Activated CD8-positive, alpha-beta memory T cell treated with anti-CD3 and anti-CD28 coated beads for 36 hours (primary cell): ENCODE results near the gene CALHM2. TPM values are rescaled to one million over a fixed set of nuclear protein-coding genes. Genes with fewer than 3 reads are reported as not detected.

Experiments used
- CTCF ChIA-PET: fragments of 350-600 bp; sonication (Branson Sonifier 250); formaldehyde crosslinking; loops from one replicate; lab custom pipeline; 2021; ENCODE audit warnings: antibody characterized with exemption; lab: Charles Lee
- POLR2A ChIA-PET: fragments of 350-600 bp; sonication (Branson Sonifier 250); formaldehyde crosslinking; loops from one replicate; lab custom pipeline; 2021; ENCODE audit warnings: antibody characterized with exemption; lab: Charles Lee
- total RNA-seq, 2 experiments: library from RNA; stranded (reverse); gene quantifications; one replicate each; pipeline ENCODE4 v1.2.3, GENCODE V29; 2021

CALHM2 gene
- total RNA-seq, 2 experiments from 2014 or later: 12.1 to 14.0 TPM

GRCh38 chr10:103480521-103480920, 28.4 kb upstream of the CALHM2 start:
- POLR2A ChIA-PET: no interaction called here
- CTCF ChIA-PET: interaction anchor here (0.5 to 1.6 kb wide), 3 partner anchors 31 to 114 kb away, joined by 3 to 4 read pairs (median 3); no protein-coding TSS in a partner anchor

- POLR2A ChIA-PET: no interaction called here
- CTCF ChIA-PET: interaction anchor here (0.6 to 1.4 kb wide), 2 partner anchors 10 to 92 kb away, joined by 3 read pairs; no protein-coding TSS in a partner anchor
Observed at GRCh38 chr10:103479135-103479534, 27.0 kb upstream of the CALHM2 start, which contains the start of gene CALHM3. CALHM3 (minus strand) TSS chr10:103479240; CDS start chr10:103479032, 208 bp downstream.

DNA sequence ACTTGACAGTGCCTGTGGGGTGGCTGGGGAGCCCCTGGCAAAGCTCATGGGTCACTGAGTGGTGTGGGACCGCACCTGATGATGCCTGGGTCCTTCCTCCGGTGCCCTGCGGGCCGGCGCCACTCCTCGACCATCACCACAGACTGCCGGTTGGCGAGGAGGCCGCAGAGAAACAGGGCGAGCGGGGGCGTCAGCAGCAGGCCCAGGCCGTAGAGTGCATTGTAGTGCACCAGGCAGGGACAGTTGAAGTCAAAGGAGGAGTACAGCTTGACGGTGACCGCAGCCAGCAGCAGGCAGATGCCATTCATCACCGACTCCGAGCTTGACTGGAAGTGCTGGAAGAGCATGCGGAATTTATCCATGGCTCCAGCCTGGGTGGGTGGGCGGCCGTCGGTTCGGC, 26.5 kb upstream of the CALHM2 start:
- CTCF ChIA-PET: interaction anchor here (1.4 kb wide), 1 partner anchor 10 kb away, joined by 3 read pairs; no protein-coding TSS in a partner anchor
- POLR2A ChIA-PET: no interaction called here

- POLR2A ChIA-PET: no interaction called here
Observed at GRCh38 chr10:103476046-103476768, 24.0 kb upstream of the CALHM2 start.

DNA sequence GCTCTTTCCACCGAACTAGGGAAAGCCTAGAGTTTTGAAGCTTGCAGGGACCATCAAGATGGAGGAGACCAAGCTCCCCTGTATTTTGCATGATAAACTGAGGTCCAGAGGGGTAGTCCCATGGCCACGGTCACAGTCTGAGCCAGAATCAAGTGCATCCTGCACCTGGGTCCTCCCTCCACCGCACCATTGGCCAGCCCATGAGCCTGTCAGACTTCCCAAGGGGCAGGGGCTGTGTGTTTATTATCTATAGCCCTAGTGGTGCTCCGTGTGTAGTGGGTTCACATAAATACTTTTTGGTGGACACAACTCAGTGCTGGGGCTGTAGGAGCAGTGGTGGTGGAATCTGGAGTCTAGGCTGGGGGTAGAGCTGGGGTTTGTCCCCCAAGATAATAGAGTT, 23.3 kb upstream of the CALHM2 start:
- ChIA-PET POLR2A (no interaction called here), CTCF (interaction anchor here (1.1 to 3.2 kb wide), 3 partner anchors 10 to 26 kb away, joined by 3 to 15 read pairs (median 13); no protein-coding TSS in a partner anchor)

More at GRCh38 chr10:103476046-103476768, 24.0 kb upstream of the CALHM2 start:
- CTCF ChIA-PET: interaction anchor here (0.9 to 3.2 kb wide), 7 partner anchors 9 to 80 kb away, joined by 3 to 15 read pairs (median 3); partner anchors contain the start of genes ATP5MK and PDCD11

GRCh38 chr10:103474077-103474476, 21.9 kb upstream of the CALHM2 start:
- ChIA-PET POLR2A (no interaction called here), CTCF (no interaction called here)

DNA sequence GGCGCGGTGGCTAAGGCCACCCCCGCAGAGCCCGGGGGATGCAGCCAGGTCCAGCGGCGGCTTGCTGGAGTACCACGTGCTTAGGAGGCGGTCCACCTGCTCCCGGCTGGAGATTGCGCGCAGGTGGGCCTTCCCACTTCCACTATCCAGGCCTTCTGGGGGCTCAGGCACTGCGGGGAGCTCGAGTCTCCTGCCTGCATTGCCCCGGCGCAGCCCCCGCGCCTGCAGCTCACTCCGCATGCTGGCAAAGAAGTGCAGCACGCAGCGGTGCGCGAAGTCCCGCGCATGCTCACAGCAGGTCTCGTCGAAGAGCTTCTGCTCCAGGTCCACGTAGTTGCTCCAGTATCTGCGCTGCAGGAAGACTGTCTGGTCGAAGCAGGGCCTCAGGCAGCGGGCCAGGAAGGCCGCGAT, 21.1 kb upstream of the CALHM2 start:
- CTCF ChIA-PET: no interaction called here
- POLR2A ChIA-PET: interaction anchor here (0.6 kb wide), 1 partner anchor 105 kb away, joined by 3 read pairs; no protein-coding TSS in a partner anchor

GRCh38 chr10:103472005-103472404, 19.8 kb upstream of the CALHM2 start:
- ChIA-PET POLR2A (no interaction called here), CTCF (interaction anchor here (0.7 to 1.4 kb wide), 4 partner anchors 9 to 138 kb away, joined by 3 read pairs; no protein-coding TSS in a partner anchor)

GRCh38 chr10:103470761-103471653, 18.8 kb upstream of the CALHM2 start:
- ChIA-PET CTCF (interaction anchor here (1.4 kb wide), 1 partner anchor 53 kb away, joined by 3 read pairs; no protein-coding TSS in a partner anchor), POLR2A (no interaction called here)

DNA sequence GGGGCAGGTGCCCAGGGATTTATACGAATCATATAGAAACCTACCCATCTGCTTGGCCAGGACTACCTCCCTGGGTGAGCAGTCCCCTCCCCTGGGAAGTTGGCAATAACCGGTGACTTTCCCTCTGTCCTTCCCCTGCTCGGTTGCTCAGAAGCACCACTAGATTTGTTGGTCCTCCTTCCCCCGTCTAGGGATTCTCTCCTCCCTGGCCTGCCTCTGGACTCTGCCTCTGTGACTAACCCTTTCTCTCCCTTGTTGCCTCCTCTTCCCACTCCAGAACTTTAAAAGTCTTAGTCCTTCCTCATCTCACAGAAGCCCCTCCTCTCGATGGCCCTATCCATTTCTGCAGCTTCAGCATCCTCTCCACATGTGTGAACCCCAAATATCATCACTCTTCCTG, 17.0 kb upstream of the CALHM2 start:
- ChIA-PET POLR2A (interaction anchor here (0.6 kb wide), 2 partner anchors 440 to 582 kb away, joined by 3 to 7 read pairs; no protein-coding TSS in a partner anchor), CTCF (no interaction called here)

- ChIA-PET POLR2A (no interaction called here), CTCF (no interaction called here)
Observed at GRCh38 chr10:103467406-103467805, 15.2 kb upstream of the CALHM2 start.

DNA sequence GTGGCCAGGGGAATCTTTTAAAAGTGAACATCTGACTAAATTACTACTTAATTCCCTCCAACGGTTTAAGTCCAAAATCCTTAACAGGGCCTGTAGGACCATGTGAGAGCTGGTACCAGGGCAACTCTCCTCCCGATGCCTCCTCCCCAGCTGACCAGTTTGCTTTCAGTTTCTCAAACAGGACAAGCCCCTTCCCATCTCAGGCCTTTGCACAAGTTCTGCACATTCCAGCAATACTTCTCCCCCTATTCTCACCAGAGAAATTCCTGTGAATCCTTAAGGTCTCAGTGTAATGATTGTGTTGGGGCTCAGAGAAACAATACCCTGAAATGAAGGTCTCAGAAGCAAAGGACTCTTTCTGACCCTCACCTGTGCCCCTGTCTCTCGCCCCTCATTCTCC, 14.6 kb upstream of the CALHM2 start:
- ChIA-PET POLR2A (no interaction called here), CTCF (no interaction called here)

GRCh38 chr10:103465411-103466179, 13.4 kb upstream of the CALHM2 start:
- CTCF ChIA-PET: interaction anchor here (0.6 to 1.7 kb wide), 3 partner anchors 12 to 27 kb away, joined by 3 to 5 read pairs (median 3); no protein-coding TSS in a partner anchor
- POLR2A ChIA-PET: no interaction called here

DNA sequence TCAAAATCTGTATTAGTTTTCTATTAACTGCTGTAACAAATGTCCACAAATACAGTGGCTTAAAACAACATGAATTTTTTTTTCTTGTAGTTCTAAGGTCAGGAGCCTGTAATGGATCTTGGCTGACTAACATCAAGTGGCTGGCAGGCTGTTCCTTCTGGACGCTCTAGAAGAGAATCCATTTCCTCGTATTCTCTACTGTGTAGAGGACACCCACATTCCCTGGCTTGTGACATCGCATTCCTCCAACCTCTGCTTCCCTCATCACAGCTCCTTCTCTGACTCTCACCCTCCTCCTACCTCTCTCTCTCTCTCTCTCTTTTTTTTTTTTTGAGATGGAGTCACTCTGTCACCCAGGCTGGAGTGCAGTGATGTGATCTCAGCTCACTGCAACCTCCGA, 11.3 kb upstream of the CALHM2 start:
- CTCF ChIA-PET: interaction anchor here (0.8 to 1.2 kb wide), 4 partner anchors 9 to 37 kb away, joined by 3 to 8 read pairs (median 3); partner anchors contain the start of gene CALHM2
- POLR2A ChIA-PET: no interaction called here

- CTCF ChIA-PET: no interaction called here
- POLR2A ChIA-PET: no interaction called here
Observed at GRCh38 chr10:103459615-103460014, 7.4 kb upstream of the CALHM2 start.

- POLR2A ChIA-PET: no interaction called here
- CTCF ChIA-PET: interaction anchor here (0.5 kb wide), 1 partner anchor 24 kb away, joined by 4 read pairs; no protein-coding TSS in a partner anchor
Observed at GRCh38 chr10:103458720-103459119, 6.5 kb upstream of the CALHM2 start, which contains the start of gene CALHM1. CALHM1 (minus strand) TSS chr10:103458900; CDS start chr10:103458751, 149 bp downstream.

DNA sequence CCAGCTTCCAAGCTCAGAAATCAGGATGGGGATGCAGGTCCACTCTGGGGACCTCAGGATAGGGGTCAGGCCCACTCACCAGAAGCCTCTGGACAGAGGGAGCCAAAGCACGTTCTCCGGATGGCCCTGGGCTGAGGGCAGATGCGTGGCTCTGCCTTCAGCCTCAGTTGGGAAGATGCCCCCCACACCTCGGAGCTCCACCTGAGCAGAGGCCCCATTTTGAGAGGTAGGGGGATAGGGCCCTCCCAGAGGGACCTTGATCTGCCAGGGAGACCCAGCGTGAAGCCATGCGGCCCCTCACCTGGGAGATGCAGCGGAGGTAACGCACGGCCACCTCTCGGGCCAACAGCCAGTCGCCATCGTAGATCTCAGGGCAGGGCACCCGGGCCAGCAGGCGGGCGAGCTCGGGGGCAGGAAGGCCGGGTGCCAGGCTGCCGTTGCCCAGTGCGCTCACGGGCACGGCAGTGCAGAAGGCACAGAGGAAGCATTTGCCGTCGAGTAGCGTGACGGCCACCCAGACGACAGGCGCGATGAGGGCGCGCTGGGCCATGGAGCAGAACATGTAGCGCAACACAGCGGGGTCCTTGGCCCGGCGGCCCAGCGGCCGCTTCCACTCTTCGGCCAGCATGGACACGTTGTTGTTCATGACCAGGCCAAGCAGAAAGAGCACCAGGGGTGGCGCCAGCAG, 5.9 kb upstream of the CALHM2 start:
- CTCF ChIA-PET: no interaction called here
- POLR2A ChIA-PET: interaction anchor here (0.5 kb wide), 1 partner anchor 87 kb away, joined by 3 read pairs; no protein-coding TSS in a partner anchor
